A673 (cell line): Measurements from ENCODE around the gene NPNT. TPM values are rescaled to one million over a fixed set of nuclear protein-coding genes. Genes with fewer than 3 reads are reported as not detected.

ENCODE experiments used
- BruUV-seq: library from RNA; stranded (reverse); fragments of 400-500 nt; replicated peaks from 2 replicates; lab custom pipeline; 2021; lab: Mats Ljungman, UMichigan
- CTCF ChIA-PET: fragments of 300-600 bp; sonication (Branson Sonifier 250); formaldehyde crosslinking; loops from one replicate; lab custom pipeline; 2022; ENCODE audit warnings: antibody characterized with exemption; lab: Charles Lee
- POLR2A ChIA-PET: fragments of 300-600 bp; sonication (Branson Sonifier 250); formaldehyde crosslinking; loops from one replicate; lab custom pipeline; 2022; ENCODE audit warnings: antibody characterized with exemption; ENCODE audit not compliant: low non-redundant PET; lab: Charles Lee
- DNase-seq: peaks from one replicate; pipeline ENCODE4 v3.0.0-alpha.2; 2015; ENCODE audit warnings: low spot score
- H3K27ac ChIP-seq: fragments of 200-600 bp; sonication (generic); 2 replicates; pipeline ENCODE4 v1.5.1; 2016; ENCODE audit warnings: mixed run types, low read depth, mild to moderate bottlenecking, mixed read lengths, antibody characterized with exemption, low read length; ENCODE audit not compliant: poor library complexity, severe bottlenecking
- H3K27me3 ChIP-seq: fragments of 200-600 bp; sonication (generic); replicated peaks from 2 replicates; pipeline ENCODE4 v1.6.1; 2017; ENCODE audit warnings: mixed run types, low read depth, mild to moderate bottlenecking, mixed read lengths, antibody characterized with exemption, low read length; ENCODE audit not compliant: insufficient read depth, poor library complexity
- H3K36me3 ChIP-seq: fragments of 200-600 bp; sonication (generic); 2 replicates; pipeline ENCODE4 v1.6.1; 2016; ENCODE audit warnings: mixed run types, mild to moderate bottlenecking, mixed read lengths, antibody characterized with exemption, low read length; ENCODE audit not compliant: insufficient read depth, poor library complexity, severe bottlenecking
- H3K4me1 ChIP-seq: fragments of 200-600 bp; sonication (generic); 2 replicates; pipeline ENCODE4 v1.6.1; 2017; ENCODE audit warnings: mixed run types, mild to moderate bottlenecking, mixed read lengths, antibody characterized with exemption, low read length; ENCODE audit not compliant: insufficient read depth, poor library complexity, severe bottlenecking
- H3K4me3 ChIP-seq: fragments of 200-600 bp; sonication (generic); 2 replicates; pipeline ENCODE4 v1.5.1; 2016; ENCODE audit warnings: low read depth, mixed run types, mild to moderate bottlenecking, mixed read lengths, low read length; ENCODE audit not compliant: poor library complexity, severe bottlenecking
- H3K9me3 ChIP-seq: fragments of 200-600 bp; sonication (generic); 2 replicates; pipeline ENCODE4 v1.6.1; 2016; ENCODE audit warnings: mixed run types, low read depth, mild to moderate bottlenecking, mixed read lengths, antibody characterized with exemption, low read length; ENCODE audit not compliant: poor library complexity, severe bottlenecking
- EZH2 ChIP-seq: fragments of 200-600 bp; sonication (generic); IDR thresholded peaks from 2 replicates; pipeline ENCODE4 v1.6.1; 2017; ENCODE audit warnings: borderline replicate concordance, low read depth, mild to moderate bottlenecking, mixed read lengths, antibody characterized with exemption, low read length; ENCODE audit not compliant: poor library complexity, severe bottlenecking
- intact Hi-C: fragments of 100-400 bp; cut with micrococcal nuclease; formaldehyde crosslinking; loops from one replicate; pipeline ENCODE4 v1.10.0; 2022; ENCODE audit not compliant: unreplicated experiment
- total RNA-seq: library from RNA; stranded (reverse); gene quantifications from 2 replicates; pipeline ENCODE4 v1.2.3, GENCODE V29; 2021
- TF ChIP-seq, protein P1 (sequence below): fragments of 300-800, 200-600 bp; sonication (generic); conservative IDR thresholded peaks from 2 replicates; pipeline ENCODE4 v1.5.1; 2017; ENCODE audit warnings: low read depth, mild to moderate bottlenecking, antibody characterized with exemption, low read length, moderate library complexity, mixed read lengths

Gene NPNT
- total RNA-seq, 1 experiment from 2014 or later, result 0.45 TPM

- TF ChIP-seq, protein P1, sequence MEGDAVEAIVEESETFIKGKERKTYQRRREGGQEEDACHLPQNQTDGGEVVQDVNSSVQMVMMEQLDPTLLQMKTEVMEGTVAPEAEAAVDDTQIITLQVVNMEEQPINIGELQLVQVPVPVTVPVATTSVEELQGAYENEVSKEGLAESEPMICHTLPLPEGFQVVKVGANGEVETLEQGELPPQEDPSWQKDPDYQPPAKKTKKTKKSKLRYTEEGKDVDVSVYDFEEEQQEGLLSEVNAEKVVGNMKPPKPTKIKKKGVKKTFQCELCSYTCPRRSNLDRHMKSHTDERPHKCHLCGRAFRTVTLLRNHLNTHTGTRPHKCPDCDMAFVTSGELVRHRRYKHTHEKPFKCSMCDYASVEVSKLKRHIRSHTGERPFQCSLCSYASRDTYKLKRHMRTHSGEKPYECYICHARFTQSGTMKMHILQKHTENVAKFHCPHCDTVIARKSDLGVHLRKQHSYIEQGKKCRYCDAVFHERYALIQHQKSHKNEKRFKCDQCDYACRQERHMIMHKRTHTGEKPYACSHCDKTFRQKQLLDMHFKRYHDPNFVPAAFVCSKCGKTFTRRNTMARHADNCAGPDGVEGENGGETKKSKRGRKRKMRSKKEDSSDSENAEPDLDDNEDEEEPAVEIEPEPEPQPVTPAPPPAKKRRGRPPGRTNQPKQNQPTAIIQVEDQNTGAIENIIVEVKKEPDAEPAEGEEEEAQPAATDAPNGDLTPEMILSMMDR, result no peak
- TF ChIP-seq EZH2, result no peak
- H3K36me3 ChIP-seq, result no peaks in the 10 kb centered on the region
- H3K4me1 ChIP-seq, result no peaks in the 10 kb centered on the region
- intact Hi-C loops, result no loop called here
- DNase-seq, result no peak
- ChIA-PET POLR2A (no interaction called here), CTCF (interaction anchor here (0.7 kb wide), 1 partner anchor 29 kb away, joined by 4 read pairs; no protein-coding TSS in a partner anchor)
- no peak overlapping the region for H3K4me3 ChIP-seq
- no peak overlapping the region for H3K27ac ChIP-seq
- no peaks in the 10 kb centered on the region for H3K9me3 ChIP-seq
- no TSS peak for BruUV-seq
- no peaks in the 10 kb centered on the region for H3K27me3 ChIP-seq
These were observed 70.0 kb downstream of the NPNT start for GRCh38 chr4:105965183-105965800.

DNA sequence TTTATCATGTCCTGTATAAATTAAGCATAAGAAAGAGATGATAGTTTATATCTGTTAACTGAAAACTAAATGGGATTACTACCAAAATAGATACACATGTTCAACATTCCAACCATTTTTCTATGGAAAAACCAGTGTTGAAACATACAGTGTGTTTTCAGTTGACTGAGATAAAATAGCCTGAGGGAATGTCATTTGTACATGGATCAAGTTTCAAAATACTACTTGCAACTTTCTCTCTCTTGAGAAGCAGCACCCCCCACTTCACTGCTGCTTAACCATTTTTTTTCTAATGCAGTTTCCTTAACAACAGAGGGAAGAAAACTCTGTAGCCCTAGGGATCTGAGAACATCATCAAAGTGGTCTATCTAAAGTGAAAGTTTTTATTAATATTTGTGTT, 70.8 kb downstream of the NPNT start:
- BruUV-seq, result no TSS peak
- H3K27me3 ChIP-seq, result no peaks in the 10 kb centered on the region
- no peaks in the 10 kb centered on the region for H3K4me1 ChIP-seq
- ChIA-PET POLR2A (no interaction called here), CTCF (no interaction called here)
- TF ChIP-seq, protein P1, result no peak
- TF ChIP-seq EZH2, result no peak
- intact Hi-C loops, result loop anchor here (1.0 kb wide), 1 partner anchor 29 kb away; no protein-coding TSS in a partner anchor
- DNase-seq, result peak; percentile 68
- H3K27ac ChIP-seq, result no peak overlapping the region
- no peak overlapping the region for H3K4me3 ChIP-seq
- H3K36me3 ChIP-seq, result no peaks in the 10 kb centered on the region
- no peaks in the 10 kb centered on the region for H3K9me3 ChIP-seq

GRCh38 chr4:105967058-105967658, 71.9 kb downstream of the NPNT start:
- no peak for DNase-seq
- Histone ChIP-seq H3K9me3 (no peaks in the 10 kb centered on the region), H3K4me3 (no peak overlapping the region), H3K4me1 (no peaks in the 10 kb centered on the region), H3K27me3 (no peaks in the 10 kb centered on the region), H3K27ac (no peak overlapping the region), H3K36me3 (no peaks in the 10 kb centered on the region)
- no TSS peak for BruUV-seq
- ChIA-PET POLR2A (no interaction called here), CTCF (no interaction called here)
- intact Hi-C loops, result no loop called here
- no peak for TF ChIP-seq EZH2
